ENCODE measurements around the gene AGAP2. TPM values are rescaled to one million over a fixed set of nuclear protein-coding genes. Genes with fewer than 3 reads are reported as not detected.
A peak's percentile ranks its signal among the peaks of the same experiment; 100 is the strongest.

Gene AGAP2
- total RNA-seq, 2 experiments from 2014 or later, result 21.0 to 21.2 TPM

DNA sequence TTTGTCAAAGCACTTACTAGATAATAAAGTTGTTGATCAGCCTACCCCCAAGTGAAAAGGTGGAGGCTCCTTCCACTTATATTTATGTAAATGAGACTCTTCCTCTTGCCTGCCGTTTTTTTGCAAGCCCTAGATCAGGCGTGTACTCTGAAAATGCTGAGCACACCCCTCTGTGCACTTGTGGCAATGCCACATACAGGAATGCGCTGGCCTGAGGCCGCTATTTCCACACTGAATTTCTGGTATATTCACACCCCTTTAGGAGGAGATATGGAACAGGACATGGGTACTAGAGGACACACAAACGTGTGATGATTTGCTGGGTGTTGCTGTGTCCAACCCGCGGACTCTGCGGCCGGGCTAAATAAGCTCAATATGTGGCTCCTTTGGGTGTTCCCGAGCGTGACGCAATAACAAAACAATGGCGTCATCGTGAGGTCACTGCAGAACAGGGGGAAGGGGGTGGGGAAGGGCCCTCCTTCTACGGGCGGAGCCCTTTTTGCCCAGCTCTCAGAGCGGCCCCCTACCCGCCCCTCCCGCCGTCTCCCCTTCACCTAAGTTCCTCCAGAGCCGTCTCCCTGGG lies 5.7 kb upstream of the AGAP2 start:
- H3K4me1 Mint-ChIP-seq (ENCODE audit: low read depth), result peaks cover 66% of the 10 kb centered on the region
- DNase-seq (peak in 13 of 14 experiments; percentile 45 to 89 (median 66)), ATAC-seq (ENCODE audit: poor library complexity) (peak; percentile 43)
- no peaks in the 10 kb centered on the region for H3K9me3 ChIP-seq (ENCODE audit: control insufficient read depth in 1 of 2, insufficient read depth in 1 of 2, low read length in 2 of 2)
- H3K27ac Mint-ChIP-seq, result peak overlapping the region; percentile 94
- peaks cover 42% of the 10 kb centered on the region for H3K36me3 ChIP-seq (ENCODE audit: insufficient read depth, low read length)
- intact Hi-C loops (cut with DNase I, micrococcal nuclease), result loop anchor here in 1 of 2 experiments (5.0 kb wide), 2 partner anchors 52 to 117 kb away; partner anchors contain the start of gene OS9
- H3K27me3 Mint-ChIP-seq, result no peaks in the 10 kb centered on the region
- H3K36me3 Mint-ChIP-seq (ENCODE audit: low read depth), result peaks cover 56% of the 10 kb centered on the region
- H3K27me3 ChIP-seq (ENCODE audit: control insufficient read depth in 1 of 2, insufficient read depth in 2 of 2, low read length in 2 of 2), result no peaks in the 10 kb centered on the region
- TF ChIP-seq, protein P1, sequence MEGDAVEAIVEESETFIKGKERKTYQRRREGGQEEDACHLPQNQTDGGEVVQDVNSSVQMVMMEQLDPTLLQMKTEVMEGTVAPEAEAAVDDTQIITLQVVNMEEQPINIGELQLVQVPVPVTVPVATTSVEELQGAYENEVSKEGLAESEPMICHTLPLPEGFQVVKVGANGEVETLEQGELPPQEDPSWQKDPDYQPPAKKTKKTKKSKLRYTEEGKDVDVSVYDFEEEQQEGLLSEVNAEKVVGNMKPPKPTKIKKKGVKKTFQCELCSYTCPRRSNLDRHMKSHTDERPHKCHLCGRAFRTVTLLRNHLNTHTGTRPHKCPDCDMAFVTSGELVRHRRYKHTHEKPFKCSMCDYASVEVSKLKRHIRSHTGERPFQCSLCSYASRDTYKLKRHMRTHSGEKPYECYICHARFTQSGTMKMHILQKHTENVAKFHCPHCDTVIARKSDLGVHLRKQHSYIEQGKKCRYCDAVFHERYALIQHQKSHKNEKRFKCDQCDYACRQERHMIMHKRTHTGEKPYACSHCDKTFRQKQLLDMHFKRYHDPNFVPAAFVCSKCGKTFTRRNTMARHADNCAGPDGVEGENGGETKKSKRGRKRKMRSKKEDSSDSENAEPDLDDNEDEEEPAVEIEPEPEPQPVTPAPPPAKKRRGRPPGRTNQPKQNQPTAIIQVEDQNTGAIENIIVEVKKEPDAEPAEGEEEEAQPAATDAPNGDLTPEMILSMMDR (IDR thresholded peaks at IDR 0.05), result no peak
- ChIA-PET POLR2A (interaction anchor here (0.6 to 2.5 kb wide), 13 partner anchors 9 to 224 kb away, joined by 3 to 28 read pairs (median 4); partner anchors contain the start of genes ATP23, DCTN2, DDIT3 and MARCHF9), CTCF (interaction anchor here (1.9 to 2.5 kb wide), 2 partner anchors 12 to 15 kb away, joined by 6 to 15 read pairs; no protein-coding TSS in a partner anchor)
- peaks cover 61% of the 10 kb centered on the region for H3K4me1 ChIP-seq (ENCODE audit: insufficient read depth, low read length)
- peak overlapping the region; percentile 94 for H3K4me3 Mint-ChIP-seq
- peak overlapping the region; percentile 83 for H3K4me3 ChIP-seq (ENCODE audit: low read length)
- H3K27ac ChIP-seq (ENCODE audit: low read depth in 1 of 2, low read length in 2 of 2), result peak overlapping the region; percentile 84 to 96
- no peaks in the 10 kb centered on the region for H3K9me3 Mint-ChIP-seq

DNA sequence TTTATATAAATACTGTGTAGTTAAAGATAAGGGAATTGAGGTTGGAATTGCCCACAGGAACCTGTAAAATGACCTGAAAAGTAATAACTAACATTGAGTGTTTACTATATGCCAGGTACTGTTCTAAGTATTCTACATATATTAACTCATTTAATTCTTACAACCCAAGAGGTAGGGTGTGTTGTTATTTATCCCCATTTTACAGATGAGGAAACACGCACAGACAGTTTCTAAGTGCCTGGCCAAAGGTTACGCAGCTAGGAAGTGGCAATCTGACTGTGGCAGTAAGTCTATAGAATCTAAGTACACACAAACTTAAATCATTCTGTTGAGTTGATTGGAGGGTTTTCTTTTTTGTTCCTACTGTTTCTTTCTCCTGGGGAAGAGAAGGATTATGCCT lies 5.2 kb upstream of the AGAP2 start:
- TF ChIP-seq, protein P1 (IDR thresholded peaks at IDR 0.05), result no peak
- Histone ChIP-seq H3K4me3 (ENCODE audit: low read length) (no peak overlapping the region), H3K4me1 (ENCODE audit: insufficient read depth, low read length) (peaks cover 66% of the 10 kb centered on the region), H3K27ac (ENCODE audit: low read depth in 1 of 2, low read length in 2 of 2) (peak overlapping the region; percentile 84 to 96), H3K27me3 (ENCODE audit: control insufficient read depth in 1 of 2, insufficient read depth in 2 of 2, low read length in 2 of 2) (no peaks in the 10 kb centered on the region), H3K9me3 (ENCODE audit: control insufficient read depth in 1 of 2, insufficient read depth in 1 of 2, low read length in 2 of 2) (no peaks in the 10 kb centered on the region), H3K36me3 (ENCODE audit: insufficient read depth, low read length) (peaks cover 42% of the 10 kb centered on the region)
- Mint-ChIP-seq H3K9me3 (no peaks in the 10 kb centered on the region), H3K4me3 (peak overlapping the region; percentile 94), H3K27ac (peak overlapping the region; percentile 94), H3K4me1 (ENCODE audit: low read depth) (peaks cover 71% of the 10 kb centered on the region), H3K27me3 (no peaks in the 10 kb centered on the region), H3K36me3 (ENCODE audit: low read depth) (peaks cover 56% of the 10 kb centered on the region)
- no peak for ATAC-seq (ENCODE audit: poor library complexity)
- ChIA-PET POLR2A (interaction anchor here (0.6 to 2.5 kb wide), 6 partner anchors 8 to 198 kb away, joined by 3 to 28 read pairs (median 5); partner anchors contain the start of genes ATP23, MARCHF9 and OS9), CTCF (interaction anchor here (2.5 kb wide), 1 partner anchor 13 kb away, joined by 15 read pairs; no protein-coding TSS in a partner anchor)
- DNase-seq, result no peak
- intact Hi-C loops (cut with DNase I, micrococcal nuclease), result loop anchor here (2.0 to 5.0 kb wide), 3 partner anchors 51 to 161 kb away; partner anchors contain the start of gene OS9 (in 1 of the 2)

DNA sequence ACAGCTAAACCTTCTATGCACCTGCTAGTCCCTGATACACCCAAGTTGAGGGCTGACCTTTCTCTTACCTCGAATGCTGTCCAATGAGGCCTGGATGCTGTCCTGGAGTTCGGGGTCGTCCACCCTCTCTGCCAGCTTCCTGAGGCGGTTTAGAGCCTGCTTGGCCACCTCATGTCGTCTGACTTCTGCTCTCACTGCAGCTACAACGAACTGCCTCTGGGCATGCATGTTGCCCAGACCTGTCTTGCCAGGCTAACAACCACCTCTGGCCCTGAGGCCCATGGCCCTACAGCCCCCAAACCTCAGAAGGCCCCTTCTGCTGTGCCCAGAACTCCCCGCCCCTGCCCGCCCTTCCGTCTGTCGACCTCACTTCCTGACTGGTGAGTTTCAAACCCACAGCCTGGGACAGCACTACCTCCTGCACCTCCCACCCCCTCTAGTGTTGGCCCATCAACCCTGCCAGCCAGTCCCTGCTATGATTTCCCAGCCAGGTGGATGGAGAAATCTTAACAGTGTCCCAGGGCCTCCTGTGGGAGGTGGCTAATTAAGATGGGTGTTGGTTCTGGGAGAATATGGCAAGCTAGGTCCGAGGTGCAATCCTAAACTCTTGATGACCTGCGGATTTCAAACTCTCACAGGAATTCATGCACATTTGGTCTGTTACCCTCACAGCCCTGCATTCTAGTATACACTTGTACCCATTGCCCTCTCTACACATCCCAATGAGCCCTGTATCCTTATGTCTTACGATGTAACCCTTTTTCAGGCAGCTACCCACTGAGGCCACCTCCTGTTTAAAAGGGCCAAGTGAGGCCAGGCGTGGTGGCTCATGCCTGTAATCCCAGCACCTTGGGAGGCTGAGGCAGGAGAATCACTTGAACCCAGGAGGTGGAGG lies 3.5 kb upstream of the AGAP2 start:
- peak overlapping the region; percentile 95 for H3K4me3 ChIP-seq (ENCODE audit: low read length)
- peak overlapping the region; percentile 83 to 93 for H3K27ac ChIP-seq (ENCODE audit: low read depth in 1 of 2, low read length in 2 of 2)
- TF ChIP-seq, protein P1 (IDR thresholded peaks at IDR 0.05), result peak; percentile 61
- POLR2A ChIA-PET, result interaction anchor here (0.8 to 2.6 kb wide), 17 partner anchors 8 to 283 kb away, joined by 3 to 26 read pairs (median 4); partner anchors contain the start of genes ATP23, B4GALNT1, CDK4 and CTDSP2
- peak; percentile 49 for ATAC-seq (ENCODE audit: poor library complexity)
- H3K36me3 ChIP-seq (ENCODE audit: insufficient read depth, low read length), result peaks cover 34% of the 10 kb centered on the region
- H3K4me1 ChIP-seq (ENCODE audit: insufficient read depth, low read length), result peaks cover 73% of the 10 kb centered on the region
- Mint-ChIP-seq H3K4me1 (ENCODE audit: low read depth) (peaks cover 69% of the 10 kb centered on the region), H3K27ac (peak overlapping the region; percentile 94), H3K9me3 (no peaks in the 10 kb centered on the region), H3K36me3 (ENCODE audit: low read depth) (peaks cover 42% of the 10 kb centered on the region), H3K27me3 (no peaks in the 10 kb centered on the region), H3K4me3 (peak overlapping the region; percentile 88)
- H3K9me3 ChIP-seq (ENCODE audit: control insufficient read depth in 1 of 2, insufficient read depth in 1 of 2, low read length in 2 of 2), result no peaks in the 10 kb centered on the region
- DNase-seq, result peak; percentile 63 to 93 (median 74)
- H3K27me3 ChIP-seq (ENCODE audit: control insufficient read depth in 1 of 2, insufficient read depth in 2 of 2, low read length in 2 of 2), result no peaks in the 10 kb centered on the region
- intact Hi-C loops (cut with DNase I, micrococcal nuclease), result loop anchor here (1.0 to 5.0 kb wide), 5 partner anchors 10 to 159 kb away; partner anchors contain the start of genes B4GALNT1 (in 1 of the 2), CDK4 (in 1 of the 2) and OS9 (in 1 of the 2)
- CTCF ChIA-PET, result interaction anchor here (0.9 to 2.3 kb wide), 6 partner anchors 14 to 283 kb away, joined by 3 to 12 read pairs (median 6); partner anchors contain the start of genes B4GALNT1, GLI1 and MARCHF9

Measured in CD4-positive, alpha-beta T cell (primary cell).